Stimulated activated effector memory CD8-positive, alpha-beta T cell treated with anti-CD3 and anti-CD28 coated beads, Interleukin-12 subunit alpha, Interleukin-12 subunit beta, amount 100 ng/mL, for 72 hours (primary cell): ENCODE results near the gene ESAM.

Experiments
- ATAC-seq: fragments of 150-1000 bp; cut with Tn5 transposase; 2 replicates; pipeline ENCODE4 v1.10.0; 2021
- DNase-seq, 2 donors: peaks; one replicate each; pipeline ENCODE4 v3.0.0; 2021 to 2022; ENCODE audit warnings: low spot score in 2 of 2
- H3K27ac Mint-ChIP-seq: one replicate; pipeline ENCODE4 v1.8.0; 2022; ENCODE audit warnings: mild to moderate bottlenecking, mixed read lengths
- H3K36me3 Mint-ChIP-seq: one replicate; pipeline ENCODE4 v1.8.0; 2022; ENCODE audit warnings: mild to moderate bottlenecking, mixed read lengths
- H3K4me1 Mint-ChIP-seq: one replicate; pipeline ENCODE4 v1.8.0; 2022; ENCODE audit warnings: mixed read lengths
- H3K4me3 Mint-ChIP-seq: one replicate; pipeline ENCODE4 v1.8.0; 2022; ENCODE audit warnings: mild to moderate bottlenecking, mixed read lengths
- H3K9me3 Mint-ChIP-seq: one replicate; pipeline ENCODE4 v1.8.0; 2022; ENCODE audit warnings: mixed read lengths

The ESAM gene

DNA sequence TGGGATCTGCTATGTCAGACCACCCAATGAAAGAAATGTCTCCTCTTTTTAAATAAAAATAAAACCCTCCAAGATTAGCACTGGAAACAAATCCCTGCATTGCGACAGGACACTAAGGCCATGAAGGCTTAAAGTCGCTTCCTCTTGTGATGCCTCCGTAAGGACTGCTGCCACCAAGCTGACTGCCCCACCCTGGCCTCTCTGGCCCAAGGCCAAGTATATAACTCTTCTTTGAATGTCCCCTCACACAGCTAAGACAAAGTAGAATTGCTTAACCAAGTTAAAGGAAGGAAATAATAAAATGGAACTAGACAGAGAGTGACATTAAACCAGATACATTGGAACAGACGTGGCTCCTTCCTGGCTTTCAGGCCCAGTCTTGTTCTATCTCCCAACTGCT lies 29.9 kb downstream of the ESAM start:
- DNase-seq, result no peak
- Mint-ChIP-seq H3K4me3 (no peak overlapping the region), H3K36me3 (no peaks in the 10 kb centered on the region), H3K4me1 (no peaks in the 10 kb centered on the region), H3K9me3 (no peaks in the 10 kb centered on the region), H3K27ac (no peak overlapping the region)
- ATAC-seq, result no peak

DNA sequence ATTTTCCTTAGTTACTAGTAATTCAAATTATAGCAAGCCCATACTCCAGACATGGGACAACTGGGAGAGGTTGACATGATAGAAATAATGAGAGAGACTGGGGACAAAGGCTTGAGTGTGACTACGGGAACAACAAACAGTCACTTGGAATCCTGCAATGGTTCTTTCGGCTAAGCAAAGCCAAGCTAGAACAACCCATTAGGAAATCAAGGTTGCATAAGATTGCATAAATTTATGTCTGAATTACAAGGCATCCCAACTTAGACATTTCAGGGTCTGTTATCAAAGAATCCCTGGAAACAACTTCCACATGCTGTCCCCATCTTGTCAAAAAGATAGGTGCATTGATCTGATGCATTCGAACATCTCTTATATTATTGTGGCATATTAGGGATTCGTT lies 32.5 kb downstream of the ESAM start:
- Mint-ChIP-seq H3K9me3 (no peaks in the 10 kb centered on the region), H3K4me3 (no peak overlapping the region), H3K27ac (no peak overlapping the region), H3K4me1 (peaks cover 8% of the 10 kb centered on the region), H3K36me3 (no peaks in the 10 kb centered on the region)
- no peak for DNase-seq
- no peak for ATAC-seq

DNA sequence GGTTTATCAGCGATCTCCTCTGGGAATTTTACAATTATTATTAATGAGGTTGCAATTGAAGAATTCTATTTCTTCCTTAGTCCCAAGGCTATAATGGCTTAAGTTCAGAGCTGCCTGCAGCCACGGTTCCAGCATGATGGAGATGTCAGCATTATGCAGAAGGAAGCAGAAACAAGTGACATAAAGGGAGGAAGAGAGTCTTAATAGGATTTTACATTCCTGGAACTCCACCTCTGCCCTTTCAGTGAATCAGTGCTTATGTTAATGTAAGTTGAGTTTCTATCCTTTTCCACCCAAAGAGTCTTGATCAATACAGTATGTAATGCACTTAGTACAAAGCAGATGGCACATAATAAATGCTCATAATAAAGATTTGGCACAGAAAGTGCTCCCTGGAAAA lies 34.0 kb downstream of the ESAM start:
- no peak overlapping the region for H3K4me3 Mint-ChIP-seq
- no peaks in the 10 kb centered on the region for H3K36me3 Mint-ChIP-seq
- no peaks in the 10 kb centered on the region for H3K9me3 Mint-ChIP-seq
- no peak overlapping the region for H3K27ac Mint-ChIP-seq
- ATAC-seq, result no peak
- DNase-seq, result no peak
- H3K4me1 Mint-ChIP-seq, result peaks cover 8% of the 10 kb centered on the region

DNA sequence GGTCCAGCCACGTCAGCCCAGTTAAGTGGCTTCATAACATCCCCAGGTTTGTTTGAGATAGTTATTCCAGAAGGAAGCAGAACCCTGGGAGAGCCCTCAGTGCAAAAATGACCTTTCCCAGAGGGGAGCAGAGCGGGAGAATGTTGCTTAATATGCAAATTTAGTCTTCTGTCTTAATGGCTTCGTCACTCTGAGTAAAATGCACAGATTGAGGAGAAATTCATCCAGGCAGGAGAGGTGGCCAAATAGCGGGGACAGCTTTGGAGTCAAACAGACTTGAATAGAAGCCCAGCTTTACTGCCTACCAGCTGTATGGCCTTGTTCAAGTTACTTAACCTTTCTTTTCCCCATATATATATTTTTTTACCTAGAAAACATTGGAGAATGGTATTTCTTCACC lies 34.6 kb downstream of the ESAM start:
- peaks cover 8% of the 10 kb centered on the region for H3K4me1 Mint-ChIP-seq
- no peaks in the 10 kb centered on the region for H3K36me3 Mint-ChIP-seq
- DNase-seq (no peak), ATAC-seq (no peak)
- H3K9me3 Mint-ChIP-seq, result no peaks in the 10 kb centered on the region
- H3K27ac Mint-ChIP-seq, result no peak overlapping the region
- H3K4me3 Mint-ChIP-seq, result no peak overlapping the region

DNA sequence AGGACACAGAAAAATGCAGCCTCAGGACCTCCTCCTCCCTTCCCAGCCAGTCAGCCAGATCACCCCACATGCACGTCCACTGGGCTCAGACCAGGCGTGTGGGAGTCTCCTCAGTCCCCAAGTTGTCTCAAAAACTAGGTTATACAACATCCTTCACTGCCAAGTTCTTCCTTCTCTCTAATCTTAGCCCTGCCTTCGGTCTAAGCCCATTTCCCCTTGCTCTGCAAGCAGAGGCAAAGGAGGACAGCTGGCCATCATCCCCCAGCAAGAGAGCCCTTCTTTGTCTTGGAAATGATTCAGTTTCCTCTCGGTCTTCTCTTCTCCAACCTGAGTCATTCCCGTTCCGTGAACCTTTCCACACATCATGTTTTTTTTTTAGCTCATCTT lies 36.4 kb downstream of the ESAM start:
- Mint-ChIP-seq H3K4me1 (peaks cover 8% of the 10 kb centered on the region), H3K27ac (no peak overlapping the region), H3K9me3 (no peaks in the 10 kb centered on the region), H3K4me3 (no peak overlapping the region), H3K36me3 (peaks cover 4% of the 10 kb centered on the region)
- ATAC-seq (no peak), DNase-seq (no peak)

DNA sequence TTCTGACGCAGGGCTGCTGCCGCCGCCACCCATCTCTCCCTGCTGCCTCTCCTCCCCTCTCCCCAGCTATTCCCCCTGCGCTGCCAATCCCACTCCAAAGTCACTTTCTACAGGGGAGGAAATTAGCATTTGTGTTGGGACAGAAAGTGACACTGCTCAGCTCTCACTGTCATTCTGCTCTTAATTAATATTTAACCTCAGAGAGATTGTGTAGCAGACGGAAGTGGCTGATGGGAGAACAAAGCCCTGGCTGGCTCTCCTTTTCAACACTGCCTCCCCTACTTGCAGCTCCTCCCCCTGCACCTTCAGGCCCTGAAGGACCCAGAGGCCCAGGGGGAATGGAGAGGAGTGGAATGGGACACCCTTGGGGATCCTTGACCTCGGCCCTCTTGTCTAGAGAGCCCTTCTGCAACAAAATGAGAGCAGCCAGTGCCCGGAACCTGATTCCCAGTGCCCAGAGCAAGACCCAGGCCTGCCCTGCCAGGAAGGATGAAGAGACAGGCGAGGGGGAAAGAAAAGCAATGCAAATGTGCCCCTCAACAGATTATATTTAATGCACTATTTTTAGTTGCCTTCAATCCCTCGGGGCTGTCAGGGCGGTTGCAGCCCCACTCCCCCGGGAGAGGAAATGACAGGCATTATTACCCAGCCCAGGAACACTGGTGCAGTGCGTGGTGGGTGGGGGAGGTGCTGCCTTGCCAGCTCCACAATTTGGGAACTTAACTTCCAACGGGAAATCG lies 36.9 kb downstream of the ESAM start:
- no peak for DNase-seq
- no peak overlapping the region for H3K27ac Mint-ChIP-seq
- H3K9me3 Mint-ChIP-seq, result no peaks in the 10 kb centered on the region

DNA sequence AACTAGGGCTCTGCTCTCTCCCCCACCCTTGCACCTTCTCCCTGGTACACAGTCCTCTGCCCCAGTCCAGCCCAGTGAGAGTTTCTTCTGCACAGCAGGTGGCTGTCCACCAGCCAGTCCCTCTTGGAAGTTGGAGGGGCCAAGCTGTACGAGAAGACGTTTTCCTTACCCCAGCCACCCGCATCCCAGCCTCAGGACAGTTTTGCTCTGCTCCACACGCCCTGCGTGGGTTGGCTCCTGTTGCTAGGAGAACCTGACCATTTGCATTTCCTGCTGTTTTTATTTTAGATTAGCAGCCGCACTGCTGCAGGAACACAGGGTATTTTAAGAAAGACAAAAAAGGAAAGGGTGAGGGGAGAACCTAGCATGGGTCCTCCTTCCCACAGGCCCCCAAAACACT lies 39.9 kb downstream of the ESAM start:
- Mint-ChIP-seq H3K4me3 (no peak overlapping the region), H3K27ac (no peak overlapping the region), H3K9me3 (no peaks in the 10 kb centered on the region), H3K36me3 (peaks cover 4% of the 10 kb centered on the region), H3K4me1 (peaks cover 22% of the 10 kb centered on the region)
- no peak for ATAC-seq
- no peak for DNase-seq

More for the DNA sequence above, 36.9 kb downstream of the ESAM start:
- Mint-ChIP-seq H3K4me1 (peaks cover 8% of the 10 kb centered on the region), H3K4me3 (no peak overlapping the region), H3K36me3 (peaks cover 4% of the 10 kb centered on the region)
- no peak for ATAC-seq

DNA sequence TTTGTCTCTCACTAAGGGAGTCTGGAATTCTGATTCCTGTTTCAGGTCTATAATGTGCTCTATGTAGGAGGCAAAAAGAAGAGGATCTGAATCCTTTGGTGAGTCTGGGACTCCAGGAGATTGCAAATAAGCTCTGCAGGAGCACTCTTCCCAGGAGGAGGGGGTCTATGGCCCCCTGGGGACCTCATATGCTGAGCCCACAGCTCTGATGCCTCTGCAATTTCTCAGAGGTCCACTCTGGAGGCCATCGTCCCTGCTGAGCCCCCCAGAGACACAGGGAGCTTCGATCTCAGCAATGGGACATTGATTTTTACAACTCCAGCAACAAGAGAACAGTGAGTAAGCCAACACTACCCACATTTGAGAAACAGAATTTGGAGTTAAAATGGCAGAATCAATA lies 42.6 kb downstream of the ESAM start:
- no peak for DNase-seq
- no peak overlapping the region for H3K4me3 Mint-ChIP-seq

DNA sequence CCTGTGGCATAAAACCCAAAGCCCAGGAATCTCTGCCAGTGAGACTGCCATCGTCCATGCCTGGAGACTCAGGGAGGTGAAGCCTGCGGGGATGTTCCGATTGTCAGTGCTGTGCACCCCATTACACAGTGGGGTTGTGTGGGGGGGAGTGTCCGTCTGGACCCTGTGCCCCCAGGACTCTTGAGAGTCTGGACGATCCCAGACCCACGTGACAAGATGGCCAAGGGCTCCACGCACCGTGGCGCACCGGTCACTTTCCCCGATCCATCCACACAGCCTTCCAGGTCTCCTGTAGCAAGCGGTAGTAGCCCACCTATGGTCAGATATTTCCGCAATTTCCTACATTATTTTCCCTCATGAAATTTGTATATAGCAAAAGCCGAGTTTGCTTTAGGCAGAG lies 43.3 kb downstream of the ESAM start:
- ATAC-seq, result no peak
- Mint-ChIP-seq H3K27ac (no peak overlapping the region), H3K4me3 (peak overlapping the region; percentile 63)

More for the DNA sequence above, 42.6 kb downstream of the ESAM start:
- Mint-ChIP-seq H3K9me3 (no peaks in the 10 kb centered on the region), H3K4me1 (peaks cover 15% of the 10 kb centered on the region), H3K36me3 (peaks cover 4% of the 10 kb centered on the region), H3K27ac (no peak overlapping the region)
- ATAC-seq, result no peak

DNA sequence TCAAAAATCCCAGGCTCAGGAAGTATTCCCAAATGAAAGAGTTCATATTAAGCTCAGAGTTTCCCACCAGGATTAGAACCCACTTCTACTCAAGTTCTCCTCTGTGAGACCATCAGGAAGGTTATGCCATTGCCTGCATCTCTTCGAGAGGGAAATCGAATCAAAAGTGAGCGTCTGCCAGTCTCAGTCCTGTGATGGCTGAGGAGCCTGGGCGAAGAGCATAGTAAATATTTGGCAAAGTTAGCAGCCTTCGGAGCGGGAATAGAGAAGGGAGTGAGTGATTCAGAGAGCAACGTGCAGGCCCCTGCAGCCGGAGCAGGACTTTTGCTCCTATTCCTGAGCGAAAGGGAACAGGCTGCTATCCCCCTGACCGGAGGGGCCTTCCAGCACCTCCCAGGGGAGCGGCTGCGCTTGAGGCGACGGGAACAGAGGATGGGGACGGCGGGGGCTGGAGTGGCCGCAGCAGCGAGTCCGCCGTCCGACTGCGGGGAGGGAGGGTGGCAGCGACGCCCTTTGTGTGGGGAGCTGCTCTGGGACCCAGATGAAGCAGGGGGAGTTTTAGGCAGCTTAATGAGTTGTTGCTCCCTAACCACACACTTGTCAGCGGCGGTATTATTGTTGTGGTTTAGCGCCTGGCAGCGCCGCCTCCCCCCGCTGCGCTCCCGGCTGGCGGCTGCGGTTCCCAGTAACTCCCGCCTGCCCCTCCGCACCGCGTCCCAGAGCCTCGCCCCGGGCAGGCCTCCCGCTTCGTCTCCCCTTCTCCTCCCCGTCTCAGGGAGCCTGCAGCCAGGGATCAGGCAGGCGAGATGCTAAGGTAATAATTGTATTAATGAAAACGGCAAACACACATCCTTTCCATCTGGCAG lies 44.1 kb downstream of the ESAM start:
- Mint-ChIP-seq H3K9me3 (no peaks in the 10 kb centered on the region), H3K27ac (peak overlapping the region; percentile 51), H3K36me3 (peaks cover 4% of the 10 kb centered on the region), H3K4me3 (peak overlapping the region; percentile 63), H3K4me1 (peaks cover 15% of the 10 kb centered on the region)
- DNase-seq (no peak), ATAC-seq (peak; percentile 54)

More for the DNA sequence above, 43.3 kb downstream of the ESAM start:
- Mint-ChIP-seq H3K4me1 (peaks cover 15% of the 10 kb centered on the region), H3K9me3 (no peaks in the 10 kb centered on the region), H3K36me3 (peaks cover 4% of the 10 kb centered on the region)
- no peak for DNase-seq

DNA sequence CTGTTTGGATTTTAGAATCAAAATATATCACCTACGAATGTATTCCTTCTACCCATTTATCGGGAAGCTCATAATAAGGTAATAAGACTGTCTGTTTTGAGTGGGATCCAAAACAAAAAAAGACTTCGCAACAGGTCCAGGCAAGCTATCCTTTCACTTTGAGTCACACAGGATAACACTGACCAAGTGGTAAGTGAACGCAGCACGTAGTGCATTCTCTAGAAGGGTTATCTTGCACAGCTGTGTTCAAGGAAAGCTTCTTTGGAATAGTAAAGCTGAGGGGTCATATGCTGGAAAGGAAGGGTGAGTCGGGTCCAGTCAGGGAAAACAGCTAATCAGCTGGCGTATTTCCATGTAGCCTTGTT lies 44.7 kb downstream of the ESAM start:
- no peaks in the 10 kb centered on the region for H3K9me3 Mint-ChIP-seq
- peaks cover 4% of the 10 kb centered on the region for H3K36me3 Mint-ChIP-seq
- H3K4me3 Mint-ChIP-seq, result peak overlapping the region; percentile 63
- H3K4me1 Mint-ChIP-seq, result peaks cover 15% of the 10 kb centered on the region
- ATAC-seq (no peak), DNase-seq (no peak)
- peak overlapping the region; percentile 51 for H3K27ac Mint-ChIP-seq

DNA sequence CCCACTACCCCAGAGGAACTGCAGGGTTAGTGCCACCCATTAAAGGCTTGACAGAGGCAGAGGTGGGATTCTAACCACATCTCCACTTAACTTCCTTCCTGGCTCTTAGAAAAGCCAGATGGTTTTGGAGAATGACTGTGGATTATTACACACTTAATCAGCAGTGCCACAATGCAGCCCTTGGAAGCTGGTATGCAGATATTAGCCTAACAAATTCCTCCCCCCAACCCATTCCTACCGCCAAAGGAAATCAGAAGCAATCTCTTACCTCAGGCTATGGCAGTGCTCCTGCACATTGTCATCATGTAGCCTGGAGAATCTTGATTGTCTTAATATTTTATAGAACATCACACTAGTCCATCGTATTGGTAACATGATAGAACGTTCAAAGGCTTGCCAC lies 45.5 kb downstream of the ESAM start:
- no peak overlapping the region for H3K4me3 Mint-ChIP-seq
- H3K36me3 Mint-ChIP-seq, result peaks cover 3% of the 10 kb centered on the region
- peaks cover 15% of the 10 kb centered on the region for H3K4me1 Mint-ChIP-seq
- no peaks in the 10 kb centered on the region for H3K9me3 Mint-ChIP-seq
- DNase-seq, result no peak
- H3K27ac Mint-ChIP-seq, result no peak overlapping the region
- ATAC-seq, result no peak

DNA sequence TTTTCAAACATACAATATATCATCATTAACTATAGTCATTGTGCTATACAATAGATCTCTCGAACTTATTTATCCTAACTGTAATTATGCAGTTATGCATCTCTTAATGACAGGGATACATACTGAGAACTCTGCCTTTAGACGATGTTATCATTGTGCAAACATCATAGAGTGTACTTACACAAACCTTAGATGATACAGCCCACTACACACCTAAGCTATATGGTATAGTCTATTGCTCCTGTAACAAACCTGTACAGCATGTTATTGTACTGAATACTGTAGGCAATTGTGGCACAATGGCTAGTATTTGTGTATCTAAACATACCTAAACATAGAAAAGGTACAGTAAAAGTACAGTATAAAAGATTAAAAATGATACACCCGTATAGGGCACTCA lies 49.7 kb downstream of the ESAM start:
- ATAC-seq, result no peak
- Mint-ChIP-seq H3K27ac (no peak overlapping the region), H3K36me3 (no peaks in the 10 kb centered on the region), H3K4me1 (peaks cover 2% of the 10 kb centered on the region), H3K4me3 (no peak overlapping the region), H3K9me3 (peaks cover 3% of the 10 kb centered on the region)
- no peak for DNase-seq

DNA sequence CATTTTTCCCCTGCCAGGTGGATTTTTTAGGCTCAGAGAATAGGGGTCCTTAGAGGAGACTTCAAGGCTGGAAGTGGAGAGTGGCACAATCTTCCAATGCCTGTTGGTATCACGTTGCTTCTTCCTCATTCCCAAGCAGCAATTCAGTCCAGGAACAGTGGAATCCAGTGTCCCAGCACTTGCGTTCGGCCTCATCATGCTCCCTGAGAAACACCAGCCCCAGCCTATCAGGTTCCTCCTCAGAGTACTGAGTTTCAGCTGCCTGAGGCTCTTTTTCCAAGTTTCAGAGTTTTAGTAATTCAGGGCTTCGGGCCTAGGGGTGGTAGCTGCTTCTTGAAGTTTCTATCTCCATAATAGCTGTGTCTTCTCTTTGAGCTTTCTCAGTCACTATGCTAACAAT lies 54.3 kb downstream of the ESAM start:
- Mint-ChIP-seq H3K36me3 (no peaks in the 10 kb centered on the region), H3K4me1 (no peaks in the 10 kb centered on the region), H3K27ac (no peak overlapping the region), H3K9me3 (peaks cover 3% of the 10 kb centered on the region), H3K4me3 (no peak overlapping the region)
- DNase-seq (no peak), ATAC-seq (no peak)
